C4-2B (cell line): Measurements from ENCODE around the gene SLC36A1.

Experiments
- H3K27ac ChIP-seq: fragments of 450-650 bp; 2 replicates; pipeline ENCODE4 v1.5.1; 2017
- ZFX ChIP-seq: fragments of 450-650 bp; IDR thresholded peaks from 2 replicates; pipeline ENCODE4 v1.6.1; 2017
- TF ChIP-seq, protein P1 (sequence below): fragments of 450-650 bp; conservative IDR thresholded peaks from 2 replicates; pipeline ENCODE4 v1.5.1; 2017; ENCODE audit warnings: mild to moderate bottlenecking

The SLC36A1 gene

DNA sequence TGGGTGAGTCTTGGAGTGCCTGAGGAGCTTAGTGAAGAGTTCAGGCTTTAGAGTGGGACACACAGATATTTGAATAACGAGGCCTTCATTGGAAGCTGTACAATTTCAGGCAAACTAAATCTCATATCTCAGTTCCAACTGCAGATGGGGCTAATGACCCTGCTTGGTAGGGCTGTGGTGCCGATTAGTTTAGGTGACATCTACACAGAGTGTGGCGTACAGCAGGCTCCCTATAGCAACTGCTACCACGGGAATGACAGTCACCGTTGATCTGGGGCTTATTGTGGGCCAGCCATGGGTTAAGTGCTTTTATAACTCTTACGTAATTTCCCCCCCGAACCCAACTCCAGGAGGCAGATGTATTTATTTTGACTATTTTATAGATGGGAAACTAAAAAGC, 72.9 kb downstream of the SLC36A1 start:
- no peak overlapping the region for H3K27ac ChIP-seq
- TF ChIP-seq, protein P1, sequence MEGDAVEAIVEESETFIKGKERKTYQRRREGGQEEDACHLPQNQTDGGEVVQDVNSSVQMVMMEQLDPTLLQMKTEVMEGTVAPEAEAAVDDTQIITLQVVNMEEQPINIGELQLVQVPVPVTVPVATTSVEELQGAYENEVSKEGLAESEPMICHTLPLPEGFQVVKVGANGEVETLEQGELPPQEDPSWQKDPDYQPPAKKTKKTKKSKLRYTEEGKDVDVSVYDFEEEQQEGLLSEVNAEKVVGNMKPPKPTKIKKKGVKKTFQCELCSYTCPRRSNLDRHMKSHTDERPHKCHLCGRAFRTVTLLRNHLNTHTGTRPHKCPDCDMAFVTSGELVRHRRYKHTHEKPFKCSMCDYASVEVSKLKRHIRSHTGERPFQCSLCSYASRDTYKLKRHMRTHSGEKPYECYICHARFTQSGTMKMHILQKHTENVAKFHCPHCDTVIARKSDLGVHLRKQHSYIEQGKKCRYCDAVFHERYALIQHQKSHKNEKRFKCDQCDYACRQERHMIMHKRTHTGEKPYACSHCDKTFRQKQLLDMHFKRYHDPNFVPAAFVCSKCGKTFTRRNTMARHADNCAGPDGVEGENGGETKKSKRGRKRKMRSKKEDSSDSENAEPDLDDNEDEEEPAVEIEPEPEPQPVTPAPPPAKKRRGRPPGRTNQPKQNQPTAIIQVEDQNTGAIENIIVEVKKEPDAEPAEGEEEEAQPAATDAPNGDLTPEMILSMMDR = peak; percentile 15; the same call in 1 of the 2 replicates
- TF ChIP-seq ZFX = no peak

- no peak for TF ChIP-seq ZFX
- TF ChIP-seq, protein P1 = no peak
- H3K27ac ChIP-seq = no peak overlapping the region
Measured at GRCh38 chr5:151522226-151522625, 74.8 kb downstream of the SLC36A1 start.

- TF ChIP-seq, protein P1 = peak; percentile 93
- TF ChIP-seq ZFX = no peak
- H3K27ac ChIP-seq = no peak overlapping the region
Measured at GRCh38 chr5:151523335-151523734, 75.9 kb downstream of the SLC36A1 start.

DNA sequence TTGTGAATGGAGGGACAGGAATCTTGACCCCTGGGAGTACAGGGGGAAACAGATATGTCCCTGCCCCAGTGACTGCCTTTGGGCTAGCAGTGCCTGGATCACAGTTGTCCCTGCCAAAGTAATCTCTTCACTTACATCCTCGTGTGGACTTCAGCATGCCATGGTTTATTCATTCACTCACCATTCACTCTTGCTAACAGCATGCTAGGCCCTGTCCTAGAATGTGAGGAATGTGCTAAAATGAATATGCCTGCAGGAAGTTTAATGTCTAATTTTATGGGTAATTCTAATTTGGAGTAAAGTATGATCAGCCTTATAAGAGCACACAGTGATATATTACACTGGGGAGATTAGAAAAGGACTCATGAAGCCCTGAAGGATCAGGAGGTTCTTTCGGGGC, 80.8 kb downstream of the SLC36A1 start:
- TF ChIP-seq, protein P1 = no peak
- no peak for TF ChIP-seq ZFX

DNA sequence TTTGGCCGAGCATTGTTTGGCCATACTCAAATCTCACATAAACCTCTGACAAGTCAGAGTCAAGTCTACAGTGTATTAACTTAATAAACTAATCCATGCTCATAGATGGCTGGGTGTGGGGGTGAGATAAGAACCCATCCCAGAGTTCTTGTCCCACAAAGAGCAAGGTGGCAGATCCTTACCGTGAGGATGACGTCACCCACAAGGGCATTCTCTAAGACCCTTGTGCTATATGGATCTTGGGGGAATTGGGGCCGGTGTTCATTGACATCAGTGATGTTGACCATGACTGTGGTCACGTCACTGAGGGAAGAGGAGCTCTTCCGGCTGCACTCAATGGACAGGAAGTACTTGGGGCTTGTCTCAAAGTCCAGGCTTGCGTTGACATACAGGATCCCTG, 81.6 kb downstream of the SLC36A1 start:
- no peak for TF ChIP-seq ZFX
- TF ChIP-seq, protein P1 = no peak
- no peak overlapping the region for H3K27ac ChIP-seq

More for the DNA sequence above, 80.8 kb downstream of the SLC36A1 start:
- H3K27ac ChIP-seq = no peak overlapping the region

- TF ChIP-seq ZFX = no peak
- TF ChIP-seq, protein P1 = no peak
- H3K27ac ChIP-seq = no peak overlapping the region
Measured at GRCh38 chr5:151531581-151531980, 84.2 kb downstream of the SLC36A1 start.

DNA sequence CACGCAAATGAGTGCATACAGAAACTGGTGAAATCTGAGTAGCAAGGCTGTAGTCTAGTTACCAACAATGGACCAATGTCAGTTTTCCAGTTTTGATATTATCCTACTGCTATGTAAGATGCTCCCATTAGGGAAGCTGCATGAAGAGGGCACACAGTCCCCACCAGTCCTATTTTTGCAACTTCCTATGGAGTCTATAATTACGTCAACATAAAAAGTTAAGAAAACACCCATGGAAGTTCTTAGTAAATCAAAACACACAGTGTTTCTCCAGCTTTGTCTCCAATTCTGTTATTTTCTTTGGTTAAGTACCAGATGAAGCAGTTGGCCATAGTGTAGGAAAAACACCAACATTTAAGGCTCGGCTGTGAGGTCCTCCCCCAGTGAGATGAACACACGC, 85.0 kb downstream of the SLC36A1 start:
- H3K27ac ChIP-seq = no peak overlapping the region
- TF ChIP-seq, protein P1 = no peak
- TF ChIP-seq ZFX = no peak
